HCT116 (cell line): ENCODE data around the gene SDHD. TPM values are rescaled to one million over a fixed set of nuclear protein-coding genes. Genes with fewer than 3 reads are reported as not detected.

Experiments
- ATAC-seq: fragments of 200-7000 bp; cut with Tn5 transposase; 2 replicates; pipeline ENCODE4 v1.9.1; 2020; ENCODE audit warnings: mild to moderate bottlenecking, moderate library complexity
- BruUV-seq: library from RNA; stranded (reverse); fragments of 400-500 nt; replicated peaks from 2 replicates; lab custom pipeline; 2021; lab: Mats Ljungman, UMichigan
- CTCF ChIA-PET: fragments of 300-600 bp; sonication (Branson Sonifier 250); formaldehyde crosslinking; loops from one replicate; lab custom pipeline; 2021; ENCODE audit warnings: antibody characterized with exemption; lab: Charles Lee
- POLR2A ChIA-PET: fragments of 300-600, 350-600 bp; sonication (Branson Sonifier 250); formaldehyde crosslinking; loops from one replicate; lab custom pipeline; 2021; ENCODE audit warnings: antibody characterized with exemption; lab: Charles Lee
- RAD21 ChIA-PET, 2 experiments: fragments of 300-600 bp; sonication (Branson Sonifier 250); formaldehyde crosslinking; loops; one replicate each; lab custom pipeline; 2023; ENCODE audit warnings: low total read pairs in 2 of 2; ENCODE audit not compliant: uncharacterized antibody in 2 of 2, unreplicated experiment in 2 of 2, low non-redundant PET in 1 of 2; lab: Charles Lee
- DNase-seq: peaks from one replicate; pipeline ENCODE4 v3.0.0-alpha.2; 2010; ENCODE audit warnings: low read depth, low spot score
- H2AFZ ChIP-seq: fragments of 200-600 bp; shearing (Covaris generic), sonication (generic); 2 replicates; pipeline ENCODE4 v1.6.1; 2017; ENCODE audit warnings: low read depth, mixed run types, mixed read lengths, antibody characterized with exemption, low read length; ENCODE audit not compliant: poor library complexity, severe bottlenecking
- H3K27ac ChIP-seq: 2 replicates; pipeline ENCODE4 v1.5.1; 2012; ENCODE audit warnings: low read depth, low read length
- H3K27me3 ChIP-seq: fragments of 200-600 bp; sonication (generic); 2 replicates; pipeline ENCODE4 v1.6.1; 2016; ENCODE audit warnings: mixed run types, low read length, mixed read lengths; ENCODE audit not compliant: insufficient read depth
- H3K36me3 ChIP-seq, 2 experiments: fragments of 200-500 bp in 1 of 2; fragments of 200-600 bp in 1 of 2; sonication (Bioruptor generic) in 1 of 2; sonication (generic) in 1 of 2; 2 replicates each; pipeline versions ENCODE4 v1.5.1 to v1.6.1; 2014 to 2016; ENCODE audit warnings: low read length in 2 of 2, inconsistent platforms in 1 of 2, mixed read lengths in 1 of 2, mixed run types in 1 of 2; ENCODE audit not compliant: insufficient read depth in 2 of 2, control insufficient read depth in 1 of 2
- H3K4me1 ChIP-seq, 2 experiments: fragments of 200-600 bp in 1 of 2; sonication (generic) in 1 of 2; 2 replicates each; pipeline versions ENCODE4 v1.5.1 to v1.6.1; 2012 to 2017; ENCODE audit warnings: low read length in 2 of 2, inconsistent platforms in 1 of 2, mild to moderate bottlenecking in 1 of 2, mixed read lengths in 1 of 2, mixed run types in 1 of 2, moderate library complexity in 1 of 2; ENCODE audit not compliant: insufficient read depth in 2 of 2, control insufficient read depth in 1 of 2
- H3K4me2 ChIP-seq: fragments of 200-600 bp; sonication (generic); 2 replicates; pipeline ENCODE4 v1.6.1; 2017; ENCODE audit warnings: mixed run types, low read length, mixed read lengths
- H3K4me3 ChIP-seq, 2 experiments: fragments of 200-600 bp in 1 of 2; sonication (generic) in 1 of 2; replicated peaks in 1 of 2; 2 replicates each; pipeline ENCODE4 v1.5.1; 2011 to 2016; ENCODE audit warnings: low read length in 2 of 2, control low read depth in 1 of 2, low read depth in 1 of 2, mild to moderate bottlenecking in 1 of 2, mixed read lengths in 1 of 2, mixed run types in 1 of 2
- H3K79me2 ChIP-seq: fragments of 200-600 bp; sonication (generic); 2 replicates; pipeline ENCODE4 v1.6.1; 2017; ENCODE audit warnings: mild to moderate bottlenecking, mixed run types, low read length, moderate library complexity, mixed read lengths; ENCODE audit not compliant: insufficient read depth
- H3K9ac ChIP-seq: fragments of 200-600 bp; sonication (generic); 2 replicates; pipeline ENCODE4 v1.6.1; 2016; ENCODE audit warnings: low read length, mixed read lengths
- H3K9me2 ChIP-seq: fragments of 200-600 bp; sonication (generic), shearing (Covaris generic); 2 replicates; pipeline ENCODE4 v1.6.1; 2017; ENCODE audit warnings: mixed run types, mild to moderate bottlenecking, moderate library complexity; ENCODE audit not compliant: insufficient read depth
- H3K9me3 ChIP-seq, 2 experiments: fragments of 200-500 bp in 1 of 2; fragments of 200-600 bp in 1 of 2; sonication (Bioruptor generic) in 1 of 2; sonication (generic) in 1 of 2; 2 replicates each; pipeline ENCODE4 v1.6.1; 2014 to 2017; ENCODE audit warnings: low read length in 2 of 2, mixed read lengths in 2 of 2, inconsistent platforms in 1 of 2, low read depth in 1 of 2, mild to moderate bottlenecking in 1 of 2, mixed run types in 1 of 2, moderate library complexity in 1 of 2; ENCODE audit not compliant: control insufficient read depth in 1 of 2, insufficient read depth in 1 of 2
- H4K20me1 ChIP-seq: fragments of 200-600 bp; sonication (generic), shearing (Covaris generic); 2 replicates; pipeline ENCODE4 v1.6.1; 2017; ENCODE audit warnings: mixed run types, mild to moderate bottlenecking, moderate library complexity; ENCODE audit not compliant: insufficient read depth
- CBX3 ChIP-seq: IDR thresholded peaks from 2 replicates; pipeline ENCODE4 v1.6.1; 2012; ENCODE audit warnings: low read depth
- CEBPB ChIP-seq: IDR thresholded peaks from 2 replicates; pipeline ENCODE4 v1.6.1; 2012; ENCODE audit warnings: low read depth
- EGR1 ChIP-seq: IDR thresholded peaks from 2 replicates; pipeline ENCODE4 v1.6.1; 2012; ENCODE audit warnings: low read depth
- ELF1 ChIP-seq: IDR thresholded peaks from 2 replicates; pipeline ENCODE4 v1.6.1; 2012; ENCODE audit warnings: low read depth, borderline replicate concordance
- EZH2 ChIP-seq: fragments of 200-600 bp; sonication (generic); IDR thresholded peaks from 2 replicates; pipeline ENCODE4 v1.6.1; 2017; ENCODE audit warnings: antibody characterized with exemption, mixed run types
- EZH2phosphoT487 ChIP-seq: fragments of 200-600 bp; IDR thresholded peaks from 2 replicates; pipeline ENCODE4 v1.6.1; 2018; ENCODE audit warnings: antibody characterized with exemption, borderline replicate concordance
- FOSL1 ChIP-seq: IDR thresholded peaks from 2 replicates; pipeline ENCODE4 v1.6.1; 2012; ENCODE audit warnings: low read depth
- POLR2A ChIP-seq: IDR thresholded peaks from 2 replicates; pipeline ENCODE4 v1.7.0; 2011; ENCODE audit warnings: borderline replicate concordance; ENCODE audit not compliant: insufficient read depth, insufficient read length; ENCODE audit errors: extremely low read depth
- POLR2AphosphoS5 ChIP-seq: IDR thresholded peaks from 2 replicates; pipeline ENCODE4 v1.6.1; 2011; ENCODE audit warnings: mild to moderate bottlenecking, low read depth, low read length, moderate library complexity
- RAD21 ChIP-seq: IDR thresholded peaks from 2 replicates; pipeline ENCODE4 v1.6.1; 2012; ENCODE audit warnings: low read depth, mild to moderate bottlenecking
- SIN3A ChIP-seq: IDR thresholded peaks from 2 replicates; pipeline ENCODE4 v1.6.1; 2012; ENCODE audit warnings: low read depth
- SP1 ChIP-seq: IDR thresholded peaks from 2 replicates; pipeline ENCODE4 v1.6.1; 2012; ENCODE audit warnings: low read depth
- SRF ChIP-seq: IDR thresholded peaks from 2 replicates; pipeline ENCODE4 v1.6.1; 2012; ENCODE audit warnings: low read depth
- YY1 ChIP-seq: IDR thresholded peaks from 2 replicates; pipeline ENCODE4 v1.6.1; 2011; ENCODE audit warnings: low read length, low read depth, moderate library complexity, mild to moderate bottlenecking; ENCODE audit not compliant: insufficient replicate concordance; ENCODE audit errors: extremely low read depth
- ZFX ChIP-seq: fragments of 450-650 bp; IDR thresholded peaks from 2 replicates; pipeline ENCODE4 v1.6.1; 2017
- intact Hi-C: fragments of 100-400 bp; cut with micrococcal nuclease; formaldehyde crosslinking; loops from 2 replicates; pipeline ENCODE4 v1.10.0; 2022
- total RNA-seq: library from RNA; stranded (reverse); gene quantifications from one replicate; pipeline ENCODE4 v1.2.1, GENCODE V29; 2021; ENCODE audit not compliant: unreplicated experiment
- TF ChIP-seq, protein P1 (sequence below), 3 experiments: fragments of 200-600 bp in 1 of 3; sonication (generic) in 1 of 3; IDR thresholded peaks in 2 of 3; conservative IDR thresholded peaks in 1 of 3; 2 replicates each; pipeline ENCODE4 v1.5.1; 2012 to 2017; ENCODE audit warnings: low read depth in 2 of 3, low read length in 2 of 3, antibody characterized with exemption in 1 of 3, borderline replicate concordance in 1 of 3, control low read depth in 1 of 3, mild to moderate bottlenecking in 1 of 3, mixed read lengths in 1 of 3, mixed run types in 1 of 3, moderate library complexity in 1 of 3; ENCODE audit not compliant: insufficient read depth in 1 of 3
- TF ChIP-seq, protein P2 (sequence below): IDR thresholded peaks from 2 replicates; pipeline ENCODE4 v1.6.1; 2012
- TF ChIP-seq, protein P3 (sequence below): IDR thresholded peaks from 2 replicates; pipeline ENCODE4 v1.6.1; 2011; ENCODE audit warnings: mild to moderate bottlenecking, low read length, moderate library complexity; ENCODE audit not compliant: insufficient replicate concordance; ENCODE audit errors: extremely low read depth
- TF ChIP-seq, protein P4 (sequence below): IDR thresholded peaks from 2 replicates; pipeline ENCODE4 v1.6.1; 2012; ENCODE audit warnings: low read depth

SDHD gene
- total RNA-seq, 1 experiment from 2014 or later = 129 TPM

DNA sequence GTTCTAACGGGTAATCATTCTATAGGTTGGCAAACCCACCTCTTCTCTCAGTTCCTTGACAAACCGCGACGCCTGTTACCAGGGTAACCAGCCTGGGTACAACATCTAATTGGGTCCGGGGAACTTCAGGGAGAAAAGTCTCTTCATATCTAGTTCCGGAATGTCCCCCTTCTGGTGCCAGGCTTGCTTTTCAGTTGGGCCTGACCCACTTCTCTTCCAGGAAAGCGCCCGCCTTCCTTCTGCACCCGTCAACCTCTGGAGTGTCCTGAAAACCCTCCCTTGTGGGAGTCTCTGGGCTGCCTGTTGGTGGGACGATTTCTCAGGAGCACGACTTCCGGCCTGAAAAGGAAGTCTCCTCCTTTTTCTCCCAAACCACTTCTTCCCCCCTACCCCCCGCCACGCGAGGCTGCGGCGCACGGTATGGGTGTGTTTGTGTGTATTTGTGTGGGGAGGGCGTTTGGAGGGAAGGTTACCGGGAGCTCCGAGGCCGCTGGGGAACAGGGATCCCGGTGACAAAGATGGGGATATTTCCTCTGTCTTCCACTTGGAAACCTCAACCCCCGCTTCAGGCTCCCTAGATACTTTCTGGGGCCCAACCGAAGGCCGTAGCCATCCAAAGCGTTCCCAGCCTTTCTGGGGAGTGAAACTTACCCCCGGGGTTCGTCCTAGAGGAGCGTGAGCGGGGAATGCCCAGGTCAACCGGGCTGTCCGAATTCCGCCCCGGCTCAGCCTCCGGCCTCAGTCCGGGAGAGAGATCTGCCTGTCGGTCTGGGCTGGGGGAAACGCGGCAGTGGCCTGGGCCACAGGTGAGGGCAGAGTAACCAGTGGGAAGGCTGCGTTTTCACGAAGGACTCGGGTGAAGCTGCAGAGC, 12.5 kb upstream of the SDHD start, which contains the start of the genes NKAPD1 and PIH1D2:
Gene NKAPD1 (plus strand): TSS at position 359 of the 871 bp plus-strand sequence. CDS start 1,276 bp downstream, outside the sequence.
Gene PIH1D2 (minus strand): TSS at position 77 of the 871 bp plus-strand sequence. CDS start 843 bp downstream, outside the sequence.
- Histone ChIP-seq H3K9me2 (no peaks in the 10 kb centered on the region), H3K36me3 (peaks cover 22 to 24% of the 10 kb centered on the region in 2 experiments; a peak in 3 of 4 replicates), H3K9me3 (no peaks in the 10 kb centered on the region), H3K4me1 (peaks cover 0 to 14% of the 10 kb centered on the region in 2 experiments; a peak in 3 of 4 replicates), H3K4me3 (peak within 1 kb of the TSS; percentile 83 to 98), H3K27ac (peak within 1 kb of the TSS; percentile 69), H3K79me2 (peaks cover 33% of the 10 kb centered on the region), H3K27me3 (no peaks in the 10 kb centered on the region), H3K4me2 (peak within 1 kb of the TSS; percentile 71), H2AFZ (peak within 1 kb of the TSS; percentile 88), H3K9ac (peak within 1 kb of the TSS; percentile 89), H4K20me1 (no peaks in the 10 kb centered on the region)
- intact Hi-C loops = loop anchor here (1.0 kb wide), 2 partner anchors 12 to 49 kb away; partner anchors contain the start of genes DLAT, SDHD and TIMM8B
- CTCF ChIA-PET = no interaction called here
- DNase-seq (peak; percentile 83), ATAC-seq (peak; percentile 88)
- BruUV-seq = TSS peak; percentile 53
- RAD21 ChIA-PET = no interaction called here
- POLR2A ChIA-PET = no interaction called here
- TF ChIP-seq POLR2A (peak; percentile 61), YY1 (peak; percentile 9), EZH2 (no peak), RAD21 (no peak), POLR2AphosphoS5 (peak; percentile 76), EZH2phosphoT487 (no peak), FOSL1 (no peak), CBX3 (peak; percentile 73; the same call in 1 of the 2 replicates), SIN3A (peak; percentile 79), CEBPB (0 out of 2 replicates have a peak, but pooled peaks have one; percentile 8), ELF1 (peak; percentile 41; the same call in 1 of the 2 replicates), SRF (peak; percentile 77), ZFX (peak; percentile 68), SP1 (peak; percentile 48), EGR1 (peak; percentile 60)
- TF ChIP-seq, protein P1, sequence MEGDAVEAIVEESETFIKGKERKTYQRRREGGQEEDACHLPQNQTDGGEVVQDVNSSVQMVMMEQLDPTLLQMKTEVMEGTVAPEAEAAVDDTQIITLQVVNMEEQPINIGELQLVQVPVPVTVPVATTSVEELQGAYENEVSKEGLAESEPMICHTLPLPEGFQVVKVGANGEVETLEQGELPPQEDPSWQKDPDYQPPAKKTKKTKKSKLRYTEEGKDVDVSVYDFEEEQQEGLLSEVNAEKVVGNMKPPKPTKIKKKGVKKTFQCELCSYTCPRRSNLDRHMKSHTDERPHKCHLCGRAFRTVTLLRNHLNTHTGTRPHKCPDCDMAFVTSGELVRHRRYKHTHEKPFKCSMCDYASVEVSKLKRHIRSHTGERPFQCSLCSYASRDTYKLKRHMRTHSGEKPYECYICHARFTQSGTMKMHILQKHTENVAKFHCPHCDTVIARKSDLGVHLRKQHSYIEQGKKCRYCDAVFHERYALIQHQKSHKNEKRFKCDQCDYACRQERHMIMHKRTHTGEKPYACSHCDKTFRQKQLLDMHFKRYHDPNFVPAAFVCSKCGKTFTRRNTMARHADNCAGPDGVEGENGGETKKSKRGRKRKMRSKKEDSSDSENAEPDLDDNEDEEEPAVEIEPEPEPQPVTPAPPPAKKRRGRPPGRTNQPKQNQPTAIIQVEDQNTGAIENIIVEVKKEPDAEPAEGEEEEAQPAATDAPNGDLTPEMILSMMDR (IDR thresholded peaks at IDR 0.05 in 2 of 3, conservative IDR thresholded peaks at IDR 0.05 in 1 of 3; ENCODE audit: borderline replicate concordance in 1 of 3, insufficient read depth in 1 of 3, low read depth in 2 of 3, low read length in 2 of 3) = 0 out of 6 replicates have a peak, but pooled peaks of 1 of the 3 experiments have one; percentile 9
- TF ChIP-seq, protein P2, sequence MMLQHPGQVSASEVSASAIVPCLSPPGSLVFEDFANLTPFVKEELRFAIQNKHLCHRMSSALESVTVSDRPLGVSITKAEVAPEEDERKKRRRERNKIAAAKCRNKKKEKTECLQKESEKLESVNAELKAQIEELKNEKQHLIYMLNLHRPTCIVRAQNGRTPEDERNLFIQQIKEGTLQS = no peak
- TF ChIP-seq, protein P3, sequence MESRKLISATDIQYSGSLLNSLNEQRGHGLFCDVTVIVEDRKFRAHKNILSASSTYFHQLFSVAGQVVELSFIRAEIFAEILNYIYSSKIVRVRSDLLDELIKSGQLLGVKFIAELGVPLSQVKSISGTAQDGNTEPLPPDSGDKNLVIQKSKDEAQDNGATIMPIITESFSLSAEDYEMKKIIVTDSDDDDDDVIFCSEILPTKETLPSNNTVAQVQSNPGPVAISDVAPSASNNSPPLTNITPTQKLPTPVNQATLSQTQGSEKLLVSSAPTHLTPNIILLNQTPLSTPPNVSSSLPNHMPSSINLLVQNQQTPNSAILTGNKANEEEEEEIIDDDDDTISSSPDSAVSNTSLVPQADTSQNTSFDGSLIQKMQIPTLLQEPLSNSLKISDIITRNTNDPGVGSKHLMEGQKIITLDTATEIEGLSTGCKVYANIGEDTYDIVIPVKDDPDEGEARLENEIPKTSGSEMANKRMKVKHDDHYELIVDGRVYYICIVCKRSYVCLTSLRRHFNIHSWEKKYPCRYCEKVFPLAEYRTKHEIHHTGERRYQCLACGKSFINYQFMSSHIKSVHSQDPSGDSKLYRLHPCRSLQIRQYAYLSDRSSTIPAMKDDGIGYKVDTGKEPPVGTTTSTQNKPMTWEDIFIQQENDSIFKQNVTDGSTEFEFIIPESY = no peak
- TF ChIP-seq, protein P4, sequence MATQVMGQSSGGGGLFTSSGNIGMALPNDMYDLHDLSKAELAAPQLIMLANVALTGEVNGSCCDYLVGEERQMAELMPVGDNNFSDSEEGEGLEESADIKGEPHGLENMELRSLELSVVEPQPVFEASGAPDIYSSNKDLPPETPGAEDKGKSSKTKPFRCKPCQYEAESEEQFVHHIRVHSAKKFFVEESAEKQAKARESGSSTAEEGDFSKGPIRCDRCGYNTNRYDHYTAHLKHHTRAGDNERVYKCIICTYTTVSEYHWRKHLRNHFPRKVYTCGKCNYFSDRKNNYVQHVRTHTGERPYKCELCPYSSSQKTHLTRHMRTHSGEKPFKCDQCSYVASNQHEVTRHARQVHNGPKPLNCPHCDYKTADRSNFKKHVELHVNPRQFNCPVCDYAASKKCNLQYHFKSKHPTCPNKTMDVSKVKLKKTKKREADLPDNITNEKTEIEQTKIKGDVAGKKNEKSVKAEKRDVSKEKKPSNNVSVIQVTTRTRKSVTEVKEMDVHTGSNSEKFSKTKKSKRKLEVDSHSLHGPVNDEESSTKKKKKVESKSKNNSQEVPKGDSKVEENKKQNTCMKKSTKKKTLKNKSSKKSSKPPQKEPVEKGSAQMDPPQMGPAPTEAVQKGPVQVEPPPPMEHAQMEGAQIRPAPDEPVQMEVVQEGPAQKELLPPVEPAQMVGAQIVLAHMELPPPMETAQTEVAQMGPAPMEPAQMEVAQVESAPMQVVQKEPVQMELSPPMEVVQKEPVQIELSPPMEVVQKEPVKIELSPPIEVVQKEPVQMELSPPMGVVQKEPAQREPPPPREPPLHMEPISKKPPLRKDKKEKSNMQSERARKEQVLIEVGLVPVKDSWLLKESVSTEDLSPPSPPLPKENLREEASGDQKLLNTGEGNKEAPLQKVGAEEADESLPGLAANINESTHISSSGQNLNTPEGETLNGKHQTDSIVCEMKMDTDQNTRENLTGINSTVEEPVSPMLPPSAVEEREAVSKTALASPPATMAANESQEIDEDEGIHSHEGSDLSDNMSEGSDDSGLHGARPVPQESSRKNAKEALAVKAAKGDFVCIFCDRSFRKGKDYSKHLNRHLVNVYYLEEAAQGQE = no peak
